Hindlimb muscle (tissue), 1 donor: ENCODE measurements around the gene RPS3. TPM values are rescaled to one million over a fixed set of nuclear protein-coding genes. Genes with fewer than 3 reads are reported as not detected.
"Not testable (repeated sequence)": the region's sequence is repeated elsewhere in the genome, so short reads cannot be mapped to it uniquely, and the experiment has no call there.

Experiments
- DNase-seq: peaks from one replicate; pipeline ENCODE4 v3.0.0-alpha.2; 2013
- polyA plus RNA-seq: library from polyadenylated mRNA; unstranded; fragments of 120-200 nt; gene quantifications from one replicate; pipeline ENCODE4 v1.2.1, GENCODE V29; 2013; ENCODE audit not compliant: insufficient read length

Gene RPS3
- 3,361 TPM for polyA plus RNA-seq

DNA sequence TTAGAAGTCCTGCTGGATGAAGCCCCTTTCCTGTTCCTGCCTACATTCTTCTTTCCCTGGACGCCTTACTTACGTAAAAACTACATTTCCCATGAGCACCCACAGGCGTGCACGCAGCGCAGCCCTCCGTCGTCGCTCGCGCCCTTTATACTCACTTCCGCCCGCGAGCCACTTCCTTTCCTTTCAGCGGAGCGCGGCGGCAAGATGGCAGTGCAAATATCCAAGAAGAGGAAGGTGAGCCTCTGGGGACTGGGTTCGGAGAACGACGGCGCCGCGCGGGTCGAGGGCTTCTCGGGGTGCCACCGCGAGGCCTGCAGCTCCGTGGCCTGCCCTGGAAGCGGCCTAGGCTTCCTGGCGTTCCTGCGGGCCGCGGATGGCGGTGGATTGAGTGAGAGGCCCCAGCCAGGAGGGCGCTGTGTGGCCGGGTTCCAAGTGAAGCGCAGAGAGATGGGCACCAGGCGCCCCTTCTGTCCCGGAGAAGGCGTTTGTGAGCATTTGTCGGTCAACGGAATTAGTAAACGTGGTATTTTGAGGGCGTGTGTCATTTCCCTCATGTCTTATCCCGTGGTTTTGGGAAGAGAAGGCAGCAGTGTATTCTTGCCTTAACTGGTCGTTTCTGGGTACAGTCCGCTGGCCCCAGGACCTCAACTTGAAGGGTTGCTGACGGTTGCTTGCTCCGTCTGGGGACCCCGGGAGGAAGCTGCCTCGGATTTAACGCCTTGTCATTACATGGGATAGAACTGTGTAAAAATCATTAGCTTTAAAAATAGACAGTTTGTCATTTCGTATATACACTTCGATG is at the start of gene RPS3:
Gene RPS3, plus strand, starts transcription at position 175 of the 802 bp plus-strand sequence. Its CDS starts 30 bp downstream, at position 205.
- peak; percentile 92 for DNase-seq

DNA sequence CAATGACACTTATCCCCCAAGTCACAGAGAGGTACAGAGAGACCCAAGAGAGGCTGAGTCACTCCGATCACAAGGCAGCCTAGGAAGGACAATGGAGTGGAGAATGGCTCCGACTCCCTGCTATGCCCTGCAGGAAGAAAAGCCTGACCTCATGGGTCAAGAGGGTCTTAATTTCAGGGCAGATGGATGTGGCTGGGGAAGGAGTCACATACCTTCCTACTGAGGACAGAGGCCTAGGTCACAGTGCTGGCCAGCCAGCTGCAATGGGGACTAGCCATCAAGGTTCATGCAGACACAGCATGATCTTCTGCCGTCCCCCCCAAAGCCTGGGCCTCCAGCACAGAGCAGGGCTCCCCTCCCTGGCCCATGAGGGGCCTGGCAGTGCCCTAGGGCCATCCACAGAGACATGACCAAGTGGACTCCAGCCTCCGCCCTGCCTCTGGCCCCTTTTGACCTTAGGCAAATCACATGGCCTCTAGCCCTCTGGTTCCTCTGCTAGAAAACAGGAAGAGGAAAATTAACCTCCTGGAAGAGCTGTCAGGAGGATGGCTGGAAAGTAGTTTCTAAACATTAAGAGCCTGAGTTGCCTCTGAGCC is 49.7 kb upstream of the RPS3 start:
- DNase-seq, result no peak

DNA sequence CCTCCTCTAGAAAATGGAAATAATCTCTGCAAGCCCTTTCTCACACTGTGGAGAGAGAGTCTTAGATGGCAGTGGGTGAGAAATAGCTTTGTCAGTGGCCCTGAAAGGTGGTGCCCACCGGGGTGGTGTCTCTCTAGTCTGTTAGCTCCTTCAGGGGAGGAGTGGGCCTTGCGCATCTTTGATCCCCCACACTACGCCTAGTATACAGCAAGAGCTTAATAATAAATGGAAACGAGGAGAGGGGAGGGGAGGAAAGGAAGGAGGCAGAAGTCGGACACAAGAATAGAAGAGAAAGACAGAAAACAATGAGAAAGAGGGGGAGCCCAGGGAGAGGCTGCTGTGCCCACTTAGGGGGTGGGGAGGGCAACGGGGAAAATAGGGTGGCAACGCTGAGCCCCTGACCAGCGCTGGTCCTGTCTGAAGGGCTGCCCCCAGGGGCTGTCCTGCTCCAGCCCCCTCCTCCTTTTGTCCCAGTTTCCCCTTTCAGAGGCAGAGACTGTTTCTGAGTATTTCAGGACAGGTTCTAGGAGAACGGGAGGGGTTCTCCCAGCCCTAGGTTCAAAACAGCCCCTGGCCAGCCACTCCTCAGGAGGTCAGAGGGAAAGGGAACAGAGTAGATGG is 49.1 kb upstream of the RPS3 start:
- no peak for DNase-seq

DNA sequence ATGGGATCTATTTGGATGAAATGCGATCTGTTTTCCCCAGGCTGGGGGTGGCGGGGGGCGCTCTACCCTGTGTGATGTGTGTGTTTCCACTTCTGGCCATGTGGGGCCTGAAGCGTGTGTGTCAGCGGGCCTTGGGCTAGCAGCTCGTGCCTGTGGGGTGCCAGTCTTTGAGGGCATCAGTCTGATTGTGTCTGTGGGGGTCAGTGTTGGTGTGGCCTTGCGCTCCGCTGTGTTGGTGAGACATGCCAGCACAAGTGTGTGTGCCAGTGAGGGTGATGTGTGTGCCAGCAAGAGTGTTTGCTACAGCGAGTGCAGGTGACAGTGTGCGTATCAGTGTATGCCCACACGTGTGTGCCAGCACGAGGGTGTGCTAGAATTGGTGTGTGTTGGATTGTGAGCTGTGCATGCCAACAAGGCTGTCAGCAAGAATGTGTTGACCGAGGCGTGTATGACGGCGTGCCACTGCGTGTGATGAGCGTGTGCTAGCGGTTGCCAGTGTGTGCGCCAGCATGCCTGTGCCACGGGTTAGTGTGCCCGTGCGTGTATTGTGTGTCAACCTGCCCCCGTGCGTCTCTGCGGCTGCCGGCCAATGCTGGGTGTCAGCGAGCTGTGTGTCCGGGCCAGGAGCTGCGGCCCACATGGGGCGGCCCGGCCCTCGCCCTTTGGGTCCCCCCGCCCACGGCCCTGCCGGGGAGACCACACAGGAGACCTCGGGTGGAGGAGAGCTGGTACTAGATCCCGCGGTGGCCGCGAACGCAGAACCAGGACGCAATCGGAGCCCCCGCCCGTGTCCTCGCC is 48.4 kb upstream of the RPS3 start:
- DNase-seq, result no peak

DNA sequence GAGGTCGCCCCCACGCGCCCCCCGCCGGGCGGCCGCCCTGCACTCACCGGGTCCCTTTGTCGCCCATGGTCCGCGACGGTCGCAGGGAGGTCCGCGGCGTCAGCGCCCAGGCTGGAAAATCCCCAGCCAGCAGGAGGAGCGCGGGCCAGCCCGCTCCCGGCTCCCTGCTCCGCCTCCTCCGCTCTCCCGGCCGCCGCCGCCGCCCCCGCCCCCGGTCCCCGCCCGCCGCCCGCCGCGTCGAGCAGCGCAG is 47.9 kb upstream of the RPS3 start, which contains the start of gene ARRB1:
Gene ARRB1, minus strand, starts transcription at position 121 of the 250 bp plus-strand sequence. Its CDS starts 54 bp downstream, at position 67.
- DNase-seq, result no peak

DNA sequence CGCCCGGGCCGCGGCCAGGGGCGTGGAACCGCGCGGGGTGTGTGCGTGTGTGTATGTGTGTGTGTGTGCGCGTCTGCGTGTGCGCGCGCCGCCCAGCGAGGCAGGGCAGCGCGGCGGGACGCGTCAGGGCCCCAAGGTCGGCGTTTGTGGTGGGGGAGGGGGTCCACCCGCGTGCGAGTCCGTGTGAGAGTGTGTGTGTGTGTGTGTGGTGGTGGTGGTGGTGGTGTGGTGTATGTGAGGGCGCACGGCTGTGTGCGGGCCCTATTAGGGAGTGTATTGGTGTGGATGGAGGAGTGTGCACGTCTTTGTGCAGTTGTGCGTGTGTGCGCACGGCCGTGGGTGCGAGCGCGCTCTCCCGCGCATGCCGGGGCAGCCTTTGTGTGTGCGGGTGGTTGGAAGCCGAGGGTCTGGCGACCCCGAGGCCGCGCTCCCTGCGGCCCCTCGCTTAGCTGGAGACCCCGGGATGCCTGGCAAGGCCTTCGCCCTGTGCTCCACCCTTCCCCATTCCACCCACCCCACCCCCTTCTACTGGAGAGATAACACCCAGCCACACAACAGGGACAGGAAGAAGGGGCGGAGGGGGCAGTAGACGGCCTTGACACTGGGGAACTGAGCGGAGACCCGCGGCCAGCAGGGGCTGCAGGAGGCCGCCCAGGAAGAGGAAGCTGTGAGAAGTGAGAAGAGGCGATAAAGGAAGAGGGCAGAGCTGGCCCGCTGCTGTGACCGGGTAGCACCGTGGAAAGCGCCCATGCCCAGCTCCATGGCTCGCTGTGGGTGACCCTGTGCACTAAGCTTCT is 47.3 kb upstream of the RPS3 start:
- DNase-seq, result peak; percentile 78

DNA sequence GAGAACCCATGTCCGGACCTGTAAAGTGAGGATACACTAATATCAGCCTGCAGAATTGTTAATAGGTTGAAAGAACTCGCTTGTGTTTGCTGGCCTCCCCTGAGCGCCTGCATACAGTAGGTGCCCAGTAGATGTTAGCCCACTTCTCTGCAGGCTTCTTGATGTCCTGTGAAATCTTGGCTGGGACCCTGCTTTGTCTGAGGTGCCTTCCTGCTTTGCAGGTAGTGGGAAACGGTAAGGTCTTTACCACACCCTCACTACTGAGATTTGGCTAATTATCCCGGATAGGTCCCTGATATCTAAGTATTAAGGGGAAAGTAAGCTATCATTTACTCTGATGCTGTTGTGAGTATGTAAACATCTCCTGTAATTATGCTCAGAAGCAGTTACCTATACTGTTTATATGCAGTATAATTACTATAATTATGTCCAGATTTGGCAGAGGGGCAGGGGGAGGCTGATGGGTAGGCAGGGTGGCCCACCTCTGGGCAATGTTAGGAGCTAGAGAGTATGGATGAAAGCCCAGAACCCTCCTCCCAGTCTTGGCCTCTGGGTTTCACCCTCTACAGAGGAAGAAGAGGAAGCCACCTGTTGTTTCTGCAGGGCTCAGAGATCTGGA is 46.6 kb upstream of the RPS3 start:
- DNase-seq, result no peak

DNA sequence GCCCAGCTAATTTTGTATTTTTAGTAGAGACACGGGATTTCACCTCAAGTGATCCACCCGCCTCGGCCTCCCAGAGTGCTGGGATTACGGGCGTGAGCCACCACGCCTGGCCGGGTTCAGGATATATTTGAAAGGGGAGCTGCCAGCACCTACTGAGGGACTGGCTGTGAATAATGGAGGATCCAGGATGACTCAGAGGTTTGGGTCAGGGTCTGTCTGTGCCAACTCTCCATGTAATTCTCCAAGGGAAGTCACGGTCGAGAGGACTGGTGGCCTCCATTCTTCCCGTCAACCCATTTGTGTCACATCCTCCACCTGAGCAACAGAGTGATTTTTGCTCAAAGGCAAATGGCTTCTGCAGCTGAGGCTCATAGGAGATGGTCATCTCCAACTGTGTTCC is 44.3 kb upstream of the RPS3 start:
- DNase-seq, result no peak

DNA sequence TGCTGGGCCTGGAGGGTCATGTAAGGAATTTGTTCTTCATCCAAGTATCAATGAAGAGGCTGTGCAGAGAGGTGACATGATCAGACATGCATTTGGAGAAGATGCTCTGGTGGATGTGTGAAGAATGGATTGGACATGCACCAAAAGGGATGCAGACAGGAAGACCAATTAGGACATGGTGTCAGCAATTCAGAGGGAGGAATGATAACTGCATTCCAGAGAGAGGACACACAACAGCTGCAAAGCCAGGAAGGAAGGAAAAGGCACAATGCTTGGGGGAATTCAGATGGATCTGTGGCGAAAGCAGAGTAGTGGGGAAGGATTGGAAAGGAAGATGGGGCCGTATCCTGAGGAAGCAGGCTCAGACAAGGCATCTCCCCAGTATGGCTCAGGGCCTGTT is 42.7 kb upstream of the RPS3 start:
- DNase-seq, result no peak

DNA sequence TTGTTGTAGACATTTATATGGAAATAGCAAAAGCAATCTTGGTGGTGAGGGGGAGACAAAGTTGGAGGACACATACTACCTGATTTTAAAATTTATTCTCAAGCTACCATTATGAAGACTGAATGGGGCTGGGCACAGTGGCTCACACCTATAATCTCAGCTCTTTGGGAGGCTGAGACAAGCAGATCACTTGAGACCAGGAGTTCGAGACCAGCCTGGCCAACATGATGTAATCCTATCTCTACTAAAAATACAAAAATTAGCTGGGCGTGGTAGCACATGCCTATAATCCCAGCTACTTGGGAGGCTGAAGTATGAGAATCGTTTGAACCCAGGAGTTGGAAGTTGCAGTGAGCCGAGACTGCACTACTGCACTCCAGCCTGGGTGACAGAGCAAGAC is 37.0 kb upstream of the RPS3 start:
- DNase-seq, result not testable (repeated sequence)

DNA sequence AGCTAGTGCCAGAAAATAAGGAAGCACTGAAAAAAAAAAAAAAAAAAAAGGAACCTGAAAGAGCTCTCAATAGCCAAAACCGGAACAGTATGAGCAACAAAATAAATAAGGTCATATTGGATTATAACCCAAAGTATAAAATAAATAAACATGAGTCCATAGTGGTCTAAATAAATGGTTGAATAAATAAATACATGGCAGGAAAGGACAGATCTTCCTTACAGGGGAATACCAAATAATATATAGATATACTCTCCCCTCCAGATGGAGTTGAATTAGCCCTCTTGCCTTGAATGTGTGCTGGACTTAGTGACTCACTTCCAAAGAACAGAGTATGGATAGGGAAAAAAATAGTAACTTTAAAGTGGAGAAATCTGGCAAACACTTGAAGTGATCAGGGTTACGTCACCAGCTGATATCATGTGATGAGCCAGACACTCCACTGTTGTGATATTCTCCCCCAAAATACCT is 33.6 kb upstream of the RPS3 start:
- DNase-seq, result no peak

DNA sequence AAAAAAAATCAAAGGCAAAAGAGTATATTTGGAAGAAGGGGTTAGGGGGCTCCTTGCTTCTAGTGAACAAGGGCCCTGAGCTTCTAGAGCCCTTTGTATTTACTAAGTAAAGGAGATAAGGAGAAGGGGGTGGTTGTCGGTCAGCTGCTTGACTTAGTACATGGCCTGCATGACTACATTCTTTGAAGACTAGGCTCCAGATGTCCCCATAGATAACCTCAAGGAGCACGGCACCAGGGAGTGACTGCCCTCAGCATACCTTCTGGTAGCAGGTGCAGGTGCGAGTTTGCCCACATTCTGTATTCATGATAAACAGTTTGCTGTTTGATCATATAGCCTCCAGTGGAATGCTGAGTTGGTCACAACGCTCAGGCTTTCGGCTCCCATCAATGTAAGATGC is 32.5 kb upstream of the RPS3 start:
- not testable (repeated sequence) for DNase-seq

DNA sequence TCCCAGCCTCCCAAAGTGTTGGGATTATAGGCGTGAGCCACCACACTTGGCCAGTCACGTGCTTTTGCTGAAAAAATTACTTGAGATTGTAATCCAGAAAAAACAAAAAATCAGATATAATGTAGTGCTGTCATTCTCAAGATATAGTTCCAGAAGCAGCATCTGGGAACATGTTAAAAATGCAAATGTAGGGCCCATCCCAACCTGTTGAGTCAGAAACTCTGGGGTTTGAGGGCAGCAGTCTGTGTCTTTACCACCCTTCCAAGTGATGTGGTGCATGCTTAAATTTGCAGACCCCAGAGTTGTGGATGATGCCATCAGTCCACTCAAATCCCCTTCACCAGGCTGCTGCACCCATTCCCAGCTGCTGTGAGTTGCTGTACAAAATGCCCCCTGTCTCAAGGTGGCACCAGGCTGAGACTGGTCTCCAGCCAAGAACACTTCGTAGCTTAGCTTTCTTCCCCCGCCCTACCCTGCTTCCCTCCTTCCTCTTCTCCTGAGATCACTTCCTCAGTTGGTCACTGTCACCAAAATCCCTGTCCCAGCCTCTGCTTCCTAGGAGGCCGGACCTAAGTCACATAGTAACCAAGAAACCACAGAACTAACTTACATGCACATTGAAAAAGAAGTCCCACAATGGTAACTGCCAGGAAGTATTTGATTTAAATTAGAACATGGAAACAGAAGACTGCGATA is 29.6 kb upstream of the RPS3 start:
- DNase-seq, result no peak

DNA sequence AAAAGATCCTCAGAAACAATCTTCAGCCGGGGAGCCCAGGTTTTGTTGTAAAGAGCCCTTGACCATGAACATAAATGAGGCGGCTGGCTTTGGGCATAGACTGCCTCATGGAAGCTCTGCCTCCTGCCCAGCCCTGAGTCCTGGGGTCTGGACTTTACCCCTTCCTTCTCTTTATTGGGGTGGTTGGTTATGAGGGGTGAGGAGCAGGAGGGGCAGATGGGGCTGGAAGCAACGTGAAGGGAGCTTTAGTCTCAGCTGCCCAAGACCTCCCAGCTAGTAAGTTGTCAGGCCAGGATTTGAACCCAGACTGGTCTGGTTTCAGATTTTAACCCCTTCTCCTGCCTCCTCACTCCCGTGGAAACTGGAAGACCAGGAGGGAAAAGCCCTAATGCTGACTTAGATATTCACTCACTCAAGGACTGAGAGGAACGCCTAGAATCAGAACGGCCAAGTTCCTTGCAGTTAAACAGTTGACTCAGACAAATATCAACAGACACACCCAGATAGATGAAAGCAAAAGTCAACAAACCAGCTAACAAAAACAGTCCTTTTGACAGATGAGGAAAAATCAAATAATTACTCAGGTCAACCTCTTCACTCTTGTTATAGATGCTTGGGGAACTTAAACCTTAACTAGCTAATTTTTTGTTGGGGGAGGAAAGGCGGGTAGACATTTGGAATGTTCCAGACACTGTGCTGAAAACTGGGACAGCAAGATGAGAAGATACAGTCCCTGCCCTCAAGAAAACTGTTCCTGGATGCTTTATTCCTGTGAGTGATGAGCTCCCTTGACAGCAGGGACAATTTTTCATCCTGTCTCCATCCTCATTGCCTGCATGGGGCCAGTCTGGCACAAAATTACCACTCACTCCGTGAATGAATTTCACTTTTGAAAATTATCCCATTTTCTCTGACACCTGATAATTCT is 27.1 kb upstream of the RPS3 start:
- no peak for DNase-seq

DNA sequence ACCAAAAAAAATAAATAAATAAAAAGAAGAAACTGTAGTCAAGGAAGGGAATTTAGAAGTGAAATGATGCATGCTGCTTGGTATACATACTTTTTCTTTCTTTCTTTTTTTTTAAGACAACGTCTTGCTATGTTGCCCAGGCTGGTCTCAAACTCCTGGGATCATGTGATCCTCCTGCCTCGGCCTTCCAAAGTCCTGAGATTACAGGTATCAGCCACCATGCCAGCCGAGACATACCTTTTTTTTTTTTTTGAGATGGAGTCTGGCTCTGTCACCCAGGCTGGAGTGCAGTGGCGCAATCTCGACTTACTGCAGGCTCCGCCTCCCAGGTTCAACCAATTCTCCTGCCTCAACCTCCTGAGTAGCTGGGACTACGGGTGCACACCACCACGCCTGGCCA is 26.1 kb upstream of the RPS3 start:
- DNase-seq, result no peak

DNA sequence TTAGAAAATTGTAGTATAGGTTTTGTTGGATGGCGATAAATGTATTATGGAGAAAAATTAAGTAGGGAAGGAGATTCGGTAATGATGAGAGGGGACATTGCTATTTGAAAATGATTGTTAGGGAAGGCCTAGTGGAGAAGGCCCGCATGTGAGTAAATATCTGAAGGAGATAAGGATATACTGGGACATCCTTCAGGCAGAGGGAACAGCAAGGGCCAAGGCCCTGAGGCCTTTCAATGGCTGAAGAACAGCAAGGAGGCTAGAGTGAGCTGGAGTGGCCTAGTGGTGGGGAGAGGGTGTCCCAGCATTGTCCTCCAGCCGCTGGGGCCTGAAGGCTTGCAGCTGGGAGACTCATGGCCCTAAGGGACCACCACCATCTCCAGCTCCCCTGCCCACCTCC is 24.7 kb upstream of the RPS3 start:
- no peak for DNase-seq

DNA sequence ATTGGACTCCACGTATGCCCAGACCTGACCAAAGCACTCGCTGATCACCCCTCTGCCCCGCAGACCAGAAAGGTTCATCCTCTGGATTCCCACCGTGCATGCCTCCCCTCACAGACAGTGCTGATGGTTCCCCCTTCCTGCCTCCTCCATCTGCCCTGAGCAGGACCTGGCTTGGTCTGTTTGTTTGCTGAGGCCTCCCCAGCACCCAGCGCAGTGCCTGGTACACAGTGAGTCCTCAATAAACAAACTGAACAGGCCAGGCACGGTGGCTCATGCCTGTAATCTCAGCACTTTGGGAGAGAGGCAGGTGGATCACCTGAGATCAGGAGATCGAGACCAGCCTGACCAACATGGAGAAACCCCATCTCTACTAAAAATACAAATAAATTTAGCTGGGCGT is 23.7 kb upstream of the RPS3 start:
- DNase-seq, result no peak

DNA sequence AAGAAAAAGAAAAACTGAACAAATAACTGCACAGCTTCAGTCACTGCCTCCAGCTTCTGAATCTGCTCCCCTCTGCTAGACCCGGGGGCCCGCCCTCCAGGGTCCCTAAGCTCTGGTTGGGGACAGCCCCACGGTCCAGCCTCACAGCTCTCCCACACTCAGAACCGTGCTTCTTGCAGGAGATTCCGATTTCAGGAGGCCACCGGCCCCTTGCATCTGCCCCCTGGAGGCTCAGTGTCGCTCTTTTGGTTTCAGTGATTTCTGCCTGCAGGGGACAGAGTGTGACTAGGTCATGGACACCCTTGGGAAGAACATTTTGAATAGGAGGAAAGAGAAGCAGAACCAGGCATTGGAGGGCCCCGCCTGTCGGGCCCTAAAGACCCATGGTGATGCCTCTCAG is 23.1 kb upstream of the RPS3 start:
- DNase-seq, result no peak

DNA sequence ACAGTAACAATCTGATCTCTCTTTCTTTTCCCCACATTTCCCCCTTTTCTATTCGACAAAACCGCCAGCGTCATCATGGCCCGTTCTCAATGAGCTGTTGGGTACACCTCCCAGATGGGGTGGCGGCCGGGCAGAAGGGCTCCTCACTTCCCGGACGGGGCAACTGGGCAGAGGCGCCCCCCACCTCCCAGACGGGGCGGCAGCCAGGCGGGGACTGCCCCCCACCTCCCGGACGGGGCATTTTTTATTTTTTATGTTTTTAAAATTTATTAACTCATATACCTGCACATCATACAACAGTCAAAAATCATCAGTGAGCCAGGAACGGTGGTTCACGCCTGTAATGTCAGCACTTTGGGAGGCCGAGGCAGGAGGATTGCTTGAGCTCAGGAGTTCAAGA is 20.5 kb upstream of the RPS3 start:
- not testable (repeated sequence) for DNase-seq

DNA sequence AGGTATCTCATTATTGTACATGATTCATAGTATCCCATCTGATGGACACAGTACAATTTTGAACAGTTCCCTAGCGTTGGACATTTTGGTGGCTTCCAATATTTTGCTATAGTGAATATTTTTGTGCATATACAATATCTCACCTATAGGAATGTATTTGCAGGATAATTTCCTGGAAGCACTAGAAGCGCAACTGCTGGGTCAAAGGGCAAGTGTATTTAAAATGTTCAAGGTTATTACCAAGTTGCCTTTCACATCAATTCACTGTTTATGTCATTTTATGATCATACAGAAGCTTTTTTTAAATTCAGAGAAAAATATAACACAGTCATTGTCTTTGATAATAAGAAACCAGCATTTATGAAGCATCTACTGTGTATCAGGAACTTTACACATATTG is 19.1 kb upstream of the RPS3 start:
- DNase-seq, result no peak
